ENCODE measurements around the gene TMEM86A.

TMEM86A gene

DNA sequence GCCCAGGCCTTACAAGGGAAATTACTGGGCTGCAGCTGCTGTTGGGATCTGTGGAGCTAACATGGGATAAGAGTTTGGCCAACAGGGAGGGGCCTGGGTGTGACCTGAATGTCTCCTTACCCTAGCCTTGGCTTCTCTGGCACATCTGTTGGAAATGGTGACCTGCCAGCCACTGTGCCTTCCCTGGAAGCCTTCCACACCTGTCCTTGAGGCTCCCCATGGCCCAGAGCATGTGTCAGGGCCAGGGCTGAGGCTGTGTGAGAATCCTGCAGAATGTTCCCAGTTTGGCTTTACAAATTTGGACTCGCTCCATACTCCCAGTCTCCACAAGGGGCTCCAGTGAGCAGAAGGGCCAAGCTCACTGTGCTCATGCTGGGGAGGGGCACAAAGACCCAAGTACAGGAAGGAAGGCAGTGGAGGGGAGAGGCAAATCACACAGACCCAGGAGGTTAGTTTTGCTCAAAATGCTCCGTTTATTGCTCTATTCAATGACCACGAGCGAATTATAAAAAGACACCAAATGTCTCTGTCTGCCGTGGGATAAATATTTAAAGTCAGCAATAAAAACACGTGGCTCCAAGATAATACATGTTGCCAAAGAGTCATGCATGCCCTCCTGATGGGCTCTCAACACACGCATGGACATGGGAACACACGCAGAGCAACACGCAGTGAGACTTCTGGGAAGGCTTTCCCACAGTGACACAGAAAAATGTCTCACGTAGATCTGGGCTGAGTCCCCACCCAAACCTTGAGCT is 29.1 kb downstream of the TMEM86A start:
- peak; percentile 71 for DNase-seq

DNA sequence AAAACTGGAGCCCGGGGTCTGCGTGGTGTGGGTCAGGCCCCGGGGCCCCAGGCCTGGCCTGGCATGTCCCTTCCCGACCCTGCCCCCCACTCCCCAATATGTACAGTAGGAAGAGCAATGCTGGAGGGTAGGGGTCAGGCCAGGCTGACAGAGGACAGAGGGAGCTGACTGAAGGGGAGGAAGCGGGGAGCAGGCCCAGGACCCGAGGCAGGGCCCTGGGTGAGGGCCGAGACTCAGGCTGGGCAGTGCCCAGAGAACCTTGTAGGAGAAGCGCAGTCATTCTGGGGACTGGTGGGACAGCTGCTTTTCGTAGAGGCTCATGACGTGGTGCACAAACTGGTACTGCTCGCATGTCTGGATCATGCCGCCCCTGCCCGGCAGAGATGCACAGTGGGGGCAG is 30.1 kb downstream of the TMEM86A start:
- no peak for DNase-seq

DNA sequence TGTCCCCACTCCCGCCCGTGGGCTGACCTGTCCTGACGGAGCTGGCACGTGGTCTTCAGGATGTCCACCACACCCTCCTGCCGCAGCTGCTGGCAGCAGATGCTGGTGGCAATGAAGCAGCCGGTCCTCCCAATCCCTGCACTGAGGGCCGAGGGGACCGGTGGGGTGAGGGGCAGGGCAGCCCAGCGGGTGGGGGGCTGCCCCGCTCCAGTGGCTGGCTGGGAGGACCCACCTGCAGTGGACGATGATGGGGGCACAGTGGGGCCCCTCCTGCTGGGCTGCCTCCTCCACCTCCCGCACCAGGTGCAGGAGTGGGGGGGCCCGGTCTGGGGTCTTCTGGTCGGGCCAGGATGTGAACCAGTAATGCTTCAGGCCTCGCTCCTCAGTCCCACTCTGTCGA is 30.8 kb downstream of the TMEM86A start:
- no peak for DNase-seq

DNA sequence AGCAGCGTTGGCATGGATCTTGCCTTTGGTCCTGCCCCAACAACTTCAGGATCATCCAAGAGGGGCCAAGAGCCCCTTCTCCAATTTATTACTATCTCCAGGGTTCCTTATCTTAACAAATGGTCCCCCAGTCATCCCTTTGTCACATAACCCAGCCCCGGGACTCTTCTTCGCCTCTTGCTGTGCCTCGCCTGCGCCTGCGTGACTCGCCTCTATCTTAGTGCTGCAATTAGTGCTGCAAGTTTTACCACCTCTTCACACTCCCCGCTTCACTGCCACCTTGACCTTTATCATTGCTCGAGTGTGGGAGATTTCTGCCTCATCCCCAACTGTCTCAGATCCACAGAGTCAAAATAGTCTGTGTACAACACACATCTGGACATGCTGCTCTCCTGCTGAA is 31.4 kb downstream of the TMEM86A start:
- no peak for DNase-seq

DNA sequence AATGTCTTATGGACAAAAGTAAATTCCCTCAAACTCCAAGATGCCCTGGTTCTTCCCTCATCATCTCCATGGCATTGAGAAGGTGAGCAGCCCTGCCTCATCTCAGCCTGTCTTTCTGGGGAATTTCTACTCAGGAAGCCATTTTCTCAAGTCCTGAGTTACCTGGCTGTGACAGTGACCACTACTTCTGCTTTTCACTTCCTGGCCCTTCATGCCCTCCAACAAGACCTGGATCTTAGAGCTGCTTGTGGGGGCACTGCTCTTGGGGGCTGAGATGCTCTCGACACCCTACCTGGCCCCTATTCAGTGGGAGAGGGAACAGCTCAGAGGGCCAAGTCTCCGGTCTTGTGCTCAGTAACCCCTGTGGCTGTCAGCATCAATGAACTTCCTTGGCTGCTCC is 32.9 kb downstream of the TMEM86A start:
- DNase-seq = no peak

DNA sequence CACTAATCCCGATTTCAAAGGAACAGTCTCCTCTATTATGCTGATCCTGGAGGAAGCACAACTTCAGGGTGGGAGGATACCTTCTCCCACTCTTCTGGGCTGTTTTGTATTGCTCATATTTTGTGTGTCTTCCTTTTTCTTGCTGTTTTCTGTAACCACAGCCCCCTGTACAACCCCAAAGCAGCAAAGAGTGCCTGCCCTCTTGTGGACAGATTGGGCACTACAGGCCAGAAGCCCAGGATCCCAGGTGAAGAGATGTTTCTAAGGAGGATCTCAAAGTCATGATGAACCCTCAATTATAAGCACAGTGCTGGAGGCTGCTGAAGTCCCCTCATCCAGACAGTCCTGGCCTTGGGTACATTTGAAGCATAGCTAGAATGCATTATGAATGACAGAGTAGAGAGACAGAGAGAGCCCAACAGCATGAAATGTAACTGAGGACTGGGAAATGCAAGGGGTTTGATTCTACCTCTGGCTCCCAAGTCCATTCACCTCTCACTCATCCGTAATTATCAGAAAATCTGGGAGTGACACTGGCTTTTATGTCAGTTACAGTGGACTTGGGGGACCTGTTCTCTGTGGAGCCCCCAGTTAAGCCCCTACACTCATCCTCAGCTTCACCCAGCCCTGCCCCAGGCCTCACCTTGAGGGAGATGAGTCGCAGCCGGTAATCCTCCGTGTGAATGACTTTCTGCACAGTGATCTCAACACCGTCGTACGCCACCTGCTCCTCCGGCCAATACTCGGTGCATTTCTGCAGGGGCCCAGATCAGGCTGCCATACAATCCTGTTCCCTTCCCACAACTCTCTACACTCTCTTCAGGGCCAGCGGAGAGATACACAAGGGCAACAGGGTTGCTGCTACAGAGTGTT is 33.6 kb downstream of the TMEM86A start:
- DNase-seq = peak; percentile 72

DNA sequence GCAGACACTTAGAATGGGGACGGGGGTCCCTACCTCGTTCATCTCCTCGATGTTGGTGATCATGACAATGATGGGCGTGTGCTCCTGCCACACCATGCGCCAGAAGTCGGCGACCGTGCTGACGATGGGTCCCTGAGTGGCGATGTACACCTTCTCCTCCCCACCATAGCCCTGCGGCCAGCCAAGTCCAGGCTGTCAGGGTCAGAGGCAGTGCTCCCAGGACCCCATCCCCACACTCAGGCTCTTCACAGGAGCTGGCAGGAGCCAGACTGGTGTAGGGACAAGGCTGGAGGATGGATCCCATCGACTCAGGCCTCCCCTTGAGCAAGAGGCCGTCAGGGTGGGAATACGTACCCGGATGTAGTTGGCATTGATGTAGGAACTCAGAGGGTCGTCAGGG is 34.6 kb downstream of the TMEM86A start:
- no peak for DNase-seq

DNA sequence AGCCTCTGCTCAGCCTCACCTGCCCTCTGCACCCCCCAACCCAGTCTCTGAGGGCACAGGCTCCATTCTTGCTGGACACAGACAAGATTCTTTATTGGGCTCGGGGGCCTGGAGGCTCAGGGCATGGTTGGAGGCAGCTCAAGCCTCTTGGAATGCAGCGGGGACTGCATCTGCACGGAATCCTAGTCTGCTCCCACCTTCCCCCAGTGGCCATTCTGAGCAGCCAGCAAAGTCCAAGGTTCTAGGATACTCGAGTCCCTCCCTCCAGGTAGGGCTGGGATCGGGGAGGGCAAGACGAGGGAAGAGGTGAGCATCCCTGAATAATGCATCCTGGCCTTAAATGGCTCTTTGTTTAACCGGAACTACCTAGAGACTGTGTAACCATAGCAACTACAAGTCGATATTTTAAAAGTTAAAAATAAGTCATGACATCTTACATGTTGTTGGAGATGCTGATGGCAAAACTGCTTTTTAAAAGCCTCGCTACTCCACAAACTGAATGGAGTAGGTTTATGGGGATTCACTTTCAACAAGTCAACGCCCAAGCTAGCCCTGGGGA is 38.1 kb downstream of the TMEM86A start:
- no peak for DNase-seq

DNA sequence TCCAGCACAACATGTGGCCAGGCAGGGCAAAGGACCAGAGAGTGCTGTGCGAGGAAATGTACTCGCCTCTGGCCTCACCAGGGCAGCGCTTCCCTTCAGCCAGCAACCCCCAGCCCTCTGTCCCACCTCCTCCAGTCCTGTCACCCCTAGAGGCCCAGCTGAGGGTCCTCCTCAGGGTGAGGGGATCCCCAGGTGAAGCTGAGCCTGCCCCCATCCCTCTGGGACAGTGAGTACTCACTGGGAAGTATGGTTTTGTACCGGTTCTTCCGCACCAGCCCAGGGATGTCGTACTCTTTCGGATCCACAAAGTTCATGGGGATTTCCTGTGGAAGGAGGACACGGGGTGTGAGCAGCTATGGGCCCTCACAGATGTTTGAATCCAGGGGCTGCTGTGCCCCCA is 39.1 kb downstream of the TMEM86A start:
- DNase-seq = no peak

DNA sequence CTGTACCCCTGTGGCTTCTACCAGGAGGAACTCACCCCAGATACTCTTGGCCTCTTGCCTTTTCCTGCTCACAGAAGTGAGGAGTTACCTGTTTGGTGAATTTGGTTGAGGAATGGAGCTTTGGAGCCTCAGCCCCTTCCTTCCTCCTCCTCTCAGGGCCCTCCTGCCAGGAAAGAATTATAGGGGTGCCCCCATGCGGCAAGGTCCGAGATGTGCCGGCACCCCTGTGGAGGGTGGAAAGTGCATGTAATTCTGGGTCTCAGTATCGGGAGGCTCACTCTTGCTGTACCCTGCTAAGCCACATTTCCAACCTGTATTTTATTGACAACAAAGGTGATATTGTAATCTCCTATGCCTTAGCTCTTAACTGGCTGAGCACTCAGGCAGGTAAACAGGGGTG is 41.1 kb downstream of the TMEM86A start:
- DNase-seq = no peak

DNA sequence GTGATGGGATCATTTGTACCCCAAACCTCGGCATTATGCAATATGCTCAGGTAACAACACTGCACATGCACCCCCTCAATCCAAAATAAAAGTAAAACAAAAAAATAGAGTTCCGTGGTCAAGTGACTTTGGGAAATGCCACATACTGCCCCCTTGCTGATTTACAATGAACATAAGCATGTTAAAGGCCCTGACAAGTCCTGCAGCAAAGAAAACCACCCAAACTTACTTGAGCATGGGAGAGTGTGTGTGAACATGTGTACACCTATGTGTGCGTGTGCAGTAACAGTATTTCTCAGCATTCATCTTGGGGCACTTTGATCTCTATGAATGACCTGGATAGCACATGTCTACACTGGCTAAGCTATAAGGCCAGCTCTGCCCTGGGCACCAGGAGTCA is 43.2 kb downstream of the TMEM86A start:
- no peak for DNase-seq

DNA sequence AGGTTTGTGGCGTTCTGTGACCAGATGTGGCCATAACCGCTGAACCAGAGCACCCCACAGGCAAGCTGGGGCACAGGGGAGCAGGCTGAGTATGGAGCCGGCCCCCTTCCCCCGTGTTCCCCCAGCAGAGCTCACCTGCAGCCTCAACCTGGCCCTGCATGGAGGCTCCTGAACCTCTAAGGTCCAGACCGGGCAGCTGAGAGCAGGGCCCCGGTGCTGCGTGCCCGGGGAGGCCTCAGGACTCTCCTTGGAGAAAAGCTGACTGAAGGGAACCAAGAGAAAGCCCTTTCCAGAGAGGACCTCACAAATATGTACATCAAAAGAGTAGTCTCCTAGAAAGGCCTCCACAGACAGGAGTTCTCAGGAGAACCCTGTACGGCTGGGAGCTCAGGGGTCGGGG is 44.8 kb downstream of the TMEM86A start:
- no peak for DNase-seq

DNA sequence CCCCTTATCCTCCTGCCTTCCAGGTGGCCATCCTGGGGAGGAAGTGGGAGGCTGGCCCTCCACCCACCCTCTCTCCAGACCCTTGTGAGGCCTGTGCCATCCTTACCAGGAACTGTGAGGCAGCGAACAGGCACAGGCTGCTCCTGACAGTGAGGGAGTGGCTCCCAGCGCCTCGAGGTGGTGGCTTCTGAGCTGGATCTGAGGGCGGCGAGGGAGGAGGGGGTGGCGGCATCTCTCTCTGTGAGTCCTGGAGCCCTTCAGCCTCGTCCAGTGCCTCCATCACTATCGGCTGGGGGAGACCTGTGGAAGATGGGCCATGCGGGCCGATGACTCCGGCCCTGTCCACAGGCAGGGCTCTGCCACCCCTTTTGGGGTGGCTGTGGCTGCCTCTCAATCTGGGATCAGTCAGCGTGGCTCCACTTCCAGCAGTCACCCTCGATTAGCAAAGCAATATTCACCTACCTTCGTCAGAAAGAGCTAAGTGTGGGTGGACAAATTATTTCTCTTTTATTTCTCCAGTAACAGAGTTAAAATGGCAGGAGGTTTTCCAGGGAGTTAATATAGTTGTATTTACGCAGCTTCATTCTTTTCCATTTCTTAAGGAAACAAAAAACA is 45.4 kb downstream of the TMEM86A start:
- DNase-seq = no peak

DNA sequence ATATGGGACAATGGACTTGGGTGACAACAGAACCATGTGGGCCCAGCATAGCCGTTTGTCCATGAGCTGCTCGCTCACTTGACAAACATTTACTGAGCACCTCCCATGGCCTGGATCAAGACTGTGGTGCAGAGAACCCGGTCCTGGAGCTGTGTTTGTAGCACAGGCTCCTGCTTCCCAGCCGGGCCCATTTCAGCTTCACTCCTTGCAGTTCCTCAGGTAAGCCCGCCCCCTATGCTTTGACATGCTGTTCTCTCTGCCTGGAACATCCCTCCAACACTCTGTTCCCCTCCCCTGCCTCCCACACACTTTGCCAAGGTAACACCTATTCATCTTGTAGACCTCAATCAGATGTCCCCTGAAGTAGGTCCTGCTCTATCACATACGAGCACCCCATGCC is 46.7 kb downstream of the TMEM86A start:
- no peak for DNase-seq

DNA sequence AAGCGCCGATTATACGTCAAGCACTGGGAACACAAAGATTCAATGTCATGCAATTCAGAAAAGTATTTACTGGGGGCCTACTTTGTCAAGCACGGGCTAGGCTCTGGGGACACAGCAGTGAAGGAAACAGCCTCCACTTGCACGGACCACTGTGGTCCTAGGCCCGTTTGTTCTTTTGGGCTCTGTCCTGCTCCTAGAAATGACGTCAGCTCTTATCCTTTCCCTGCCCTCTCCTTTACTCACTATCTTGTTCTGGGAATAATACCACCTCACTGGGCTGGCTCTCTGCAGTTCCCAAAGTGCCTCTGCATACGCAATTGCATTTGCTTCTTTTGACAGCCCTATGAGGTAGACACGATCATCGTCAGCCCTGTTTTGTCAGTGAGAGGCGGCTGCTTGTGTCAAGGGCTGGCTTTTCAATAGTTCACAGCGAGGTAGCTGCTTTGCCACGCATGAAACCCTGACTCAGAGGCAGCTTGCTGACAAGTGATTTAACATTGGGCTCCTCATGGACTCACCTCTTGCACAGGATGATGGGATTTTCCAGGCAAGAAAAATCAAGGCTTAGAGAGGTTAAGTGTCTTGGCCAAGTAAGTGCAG is 50.3 kb downstream of the TMEM86A start:
- no peak for DNase-seq

DNA sequence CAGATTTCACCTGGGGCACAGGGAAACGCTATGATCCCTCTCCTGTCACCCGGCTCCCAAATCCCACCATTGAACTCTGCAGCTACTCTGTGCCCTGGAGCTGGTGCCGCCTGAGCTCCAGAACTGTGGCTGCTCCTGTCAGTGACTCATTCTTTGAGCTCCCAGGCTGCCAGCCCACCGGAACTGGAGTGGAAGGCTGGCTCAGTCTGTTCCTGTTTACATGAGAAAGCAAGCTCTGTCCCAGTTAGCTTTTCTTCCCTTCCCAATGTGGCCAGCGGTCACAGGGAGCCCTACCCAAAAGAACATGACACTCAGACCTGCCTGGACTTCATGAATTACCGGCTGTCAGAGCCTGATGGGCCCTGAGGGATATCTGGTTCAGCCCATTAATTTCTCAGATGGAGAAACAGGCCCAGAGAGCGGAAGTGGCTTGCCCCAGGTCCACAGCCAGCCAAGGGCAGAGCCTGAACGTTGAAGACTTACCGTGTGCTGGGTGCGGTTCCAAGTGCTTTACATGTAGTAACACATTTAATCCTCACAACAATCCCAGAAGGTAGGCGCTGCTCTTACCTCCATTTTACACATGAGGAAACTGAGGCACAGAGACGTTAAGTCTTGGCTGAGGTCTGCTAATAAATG is 51.2 kb downstream of the TMEM86A start:
- DNase-seq = peak; percentile 22

DNA sequence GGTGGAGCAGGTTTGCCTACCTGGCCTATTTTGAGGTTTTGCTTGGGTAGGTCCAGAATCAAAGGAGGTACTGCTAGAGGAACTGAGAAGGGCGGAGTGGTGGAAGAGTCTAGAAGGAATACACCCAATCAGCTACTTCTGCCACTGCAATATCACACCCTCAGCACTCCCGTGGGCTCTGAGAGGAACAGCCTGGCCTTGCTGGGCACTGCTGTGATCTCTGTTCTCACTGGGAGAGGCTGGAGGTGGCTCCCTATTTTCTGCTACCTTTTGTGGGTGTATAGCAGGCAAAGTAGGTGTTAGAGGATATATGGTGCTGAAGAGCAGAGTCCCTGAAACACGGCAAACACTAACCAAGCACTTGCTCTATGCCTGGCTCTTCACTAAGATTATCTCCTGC is 52.4 kb downstream of the TMEM86A start:
- no peak for DNase-seq

DNA sequence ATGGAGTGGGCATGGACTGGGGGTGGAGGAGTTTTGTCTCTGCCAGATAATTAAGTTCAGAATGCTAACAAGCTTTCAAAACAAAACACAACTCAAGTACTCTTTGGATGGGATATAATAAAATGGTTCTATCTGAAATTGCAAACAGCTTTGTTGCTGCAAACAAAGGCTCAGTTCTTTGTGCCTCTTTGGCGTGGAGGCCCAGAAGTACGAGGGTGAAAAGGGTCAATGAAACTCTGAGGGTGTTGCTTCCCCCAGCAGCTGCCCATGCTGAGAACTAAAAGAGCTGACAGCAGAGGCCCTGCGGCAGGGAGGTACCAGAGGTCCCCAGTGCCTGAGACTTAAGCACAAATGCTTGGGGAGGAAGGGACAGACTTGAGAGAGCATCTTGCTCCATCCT is 53.9 kb downstream of the TMEM86A start:
- no peak for DNase-seq

DNA sequence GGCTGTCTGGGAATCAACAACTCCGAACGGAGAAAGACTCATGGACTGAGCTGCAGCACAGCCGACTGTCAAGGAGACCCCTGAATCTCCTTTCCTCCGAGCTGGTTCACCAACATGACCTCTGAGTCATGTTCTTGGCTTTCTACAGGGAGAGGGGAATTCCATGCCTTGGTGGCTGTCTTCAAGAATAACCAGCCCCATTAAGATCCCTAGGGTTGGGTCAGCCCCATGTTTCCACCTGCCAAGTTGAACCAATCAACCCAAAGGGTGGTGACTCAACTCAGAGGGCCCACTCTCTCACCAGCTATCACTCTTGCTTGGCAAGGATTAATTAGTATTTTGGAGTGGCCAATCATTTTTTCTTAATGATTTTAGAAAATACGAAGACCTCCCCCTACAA is 55.7 kb downstream of the TMEM86A start:
- DNase-seq = no peak
